Right cardiac atrium (tissue), 5 donors: ENCODE data around the gene TMPRSS12. TPM values are rescaled to one million over a fixed set of nuclear protein-coding genes. Genes with fewer than 3 reads are reported as not detected.

Experiments
- ATAC-seq, 2 donors: fragments of 200-7000 bp; cut with Tn5 transposase; one replicate each; pipeline versions ENCODE4 v1.8.0 to v1.9.1; 2020; ENCODE audit warnings: moderate library complexity in 2 of 2, mild to moderate bottlenecking in 1 of 2
- DNase-seq, 3 donors: peaks; one replicate each; pipeline ENCODE4 v3.0.0-alpha.2; 2020
- H3K27ac ChIP-seq: one replicate; pipeline ENCODE4 v1.5.1; 2013; ENCODE audit warnings: mild to moderate bottlenecking, low read length, control low read depth, moderate library complexity
- H3K27me3 ChIP-seq: one replicate; pipeline ENCODE4 v1.6.1; 2013; ENCODE audit not compliant: control insufficient read depth, insufficient read depth
- H3K4me1 ChIP-seq: one replicate; pipeline ENCODE4 v1.6.1; 2013; ENCODE audit warnings: low read length; ENCODE audit not compliant: control insufficient read depth, insufficient read depth
- H3K4me3 ChIP-seq: one replicate; pipeline ENCODE4 v1.5.1; 2013; ENCODE audit warnings: low read length, control low read depth
- H3K9me3 ChIP-seq: one replicate; pipeline ENCODE4 v1.6.1; 2013; ENCODE audit warnings: low read length; ENCODE audit not compliant: control insufficient read depth
- WGBS: extraction: QIAGEN DNeasy Blood & Tissue Kit; methylation state at CpG from one replicate; pipeline ENCODE4 v1.1.7; 2013; 5-methylcytosine and 5-hydroxymethylcytosine counted together
- intact Hi-C, 4 donors: fragments of 100-400 bp; cut with DNase I; formaldehyde crosslinking; loops; one replicate each; pipeline versions ENCODE4 v1.11.0 to v1.14.0; 2022 to 2023
- polyA plus RNA-seq: library from polyadenylated mRNA; stranded (reverse); fragments of 200-250 nt; gene quantifications from one replicate; pipeline ENCODE4 v1.2.3, GENCODE V29; 2013
- total RNA-seq, 4 donors: library from RNA; stranded (reverse); fragmentation: NEBNext Ultra II Directional; extraction: Animal tissue kit (Norgen Biotek cat#: 25700); gene quantifications; one replicate each; pipeline ENCODE4 v1.2.1, GENCODE V29; 2021
- donor health status: healthy with polysubstance abuse.
- donor health status: DM: no; HTN: yes; CAD: no.
- donor health status: DM: no; HTN: no; CAD: no.
- donor health status: DM: no; HTN: yes; CAD: no; lungs with severe emphysema.
- donor health status: DM: yes; HTN: yes; CAD: no.

The TMPRSS12 gene
- total and polyA plus RNA-seq, 5 donors: not detected

GRCh38 chr12:50936821-50937530 lies 94.2 kb downstream of the TMPRSS12 start:
- DNase-seq (no peak), ATAC-seq (no peak)
- H3K4me1 ChIP-seq: peaks cover 6% of the 10 kb centered on the region
- WGBS: 87% methylated on average over 9 of the region's 9 CpGs
- H3K27me3 ChIP-seq: no peaks in the 10 kb centered on the region
- no peaks in the 10 kb centered on the region for H3K9me3 ChIP-seq
- intact Hi-C loops: loop anchor here in 1 of 4 donors (10.0 kb wide), 1 partner anchor 112 kb away; no protein-coding TSS in a partner anchor
- no peak overlapping the region for H3K27ac ChIP-seq
- H3K4me3 ChIP-seq: no peak overlapping the region

Other genes starting within 250 kb of the TMPRSS12 start
- gene ATF1, start 78.8 kb upstream of the TMPRSS12 start, total RNA-seq: 10 to 100 TPM; 22.9 to 33.1 (median 25.8) TPM
- 8.4 TPM for gene ATF1, start 78.8 kb upstream of the TMPRSS12 start, polyA plus RNA-seq
- not detected for gene HIGD1C, start 109.6 kb downstream of the TMPRSS12 start, total RNA-seq
- not detected for gene HIGD1C, start 109.6 kb downstream of the TMPRSS12 start, polyA plus RNA-seq
- gene SLC11A2, start 183.5 kb downstream of the TMPRSS12 start, total RNA-seq: 10 to 100 TPM; 42.6 to 52.4 (median 50.0) TPM
- gene SLC11A2, start 183.5 kb downstream of the TMPRSS12 start, polyA plus RNA-seq: 19.0 TPM
- 10 to 100 TPM; 29.8 to 33.9 (median 32.0) TPM for gene LETMD1, start 205.4 kb downstream of the TMPRSS12 start, total RNA-seq
- gene LETMD1, start 205.4 kb downstream of the TMPRSS12 start, polyA plus RNA-seq: 28.2 TPM
- gene CSRNP2, start 240.7 kb downstream of the TMPRSS12 start, total RNA-seq: 10 to 100 TPM; 18.5 to 24.9 (median 20.9) TPM
- 13.2 TPM for gene CSRNP2, start 240.7 kb downstream of the TMPRSS12 start, polyA plus RNA-seq